Measurements from ENCODE around the gene VPS37B.
A peak's percentile ranks its signal among the peaks of the same experiment; 100 is the strongest.

VPS37B gene

DNA sequence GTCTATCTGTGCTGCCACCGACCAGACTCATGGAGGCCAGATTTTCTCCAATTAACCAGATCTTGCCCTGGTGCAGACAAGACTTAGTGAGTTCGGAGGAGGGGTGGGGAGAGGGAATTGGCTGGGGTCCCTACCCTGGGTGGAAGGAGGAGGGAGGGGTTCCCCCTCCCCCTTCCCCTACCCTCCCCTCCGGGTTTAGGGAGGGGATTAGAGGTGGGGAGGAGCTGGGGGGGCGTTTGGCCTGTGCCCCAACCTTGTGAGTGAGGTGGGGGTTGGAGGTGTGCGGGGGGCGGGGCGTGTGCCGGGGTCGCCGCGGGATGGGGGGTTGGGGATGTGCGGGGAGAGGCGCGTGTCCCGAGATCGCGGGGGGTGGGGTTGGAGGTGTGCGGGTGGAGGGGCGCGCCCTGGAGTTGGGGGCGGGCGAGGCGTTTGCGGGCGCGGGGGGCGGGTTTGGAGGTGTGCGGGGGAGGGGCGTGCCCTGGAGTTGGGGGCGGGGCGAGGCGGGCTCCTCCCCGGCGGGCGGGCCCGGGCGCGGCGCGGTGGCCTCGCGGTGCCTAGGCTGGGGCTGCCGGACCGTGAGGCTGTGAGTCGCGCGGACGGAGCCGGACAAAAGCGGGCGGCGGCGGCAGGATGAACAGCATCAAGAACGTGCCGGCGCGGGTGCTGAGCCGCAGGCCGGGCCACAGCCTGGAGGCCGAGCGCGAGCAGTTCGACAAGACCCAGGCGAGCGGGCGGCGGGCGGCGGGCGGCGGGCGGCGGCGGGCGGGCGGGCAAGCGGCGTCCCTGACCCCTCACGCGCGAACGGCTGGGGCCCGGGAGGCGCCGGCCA lies 60.8 kb downstream of the VPS37B start, which contains the start of gene HIP1R (continued):
- TF ChIP-seq, protein P1, sequence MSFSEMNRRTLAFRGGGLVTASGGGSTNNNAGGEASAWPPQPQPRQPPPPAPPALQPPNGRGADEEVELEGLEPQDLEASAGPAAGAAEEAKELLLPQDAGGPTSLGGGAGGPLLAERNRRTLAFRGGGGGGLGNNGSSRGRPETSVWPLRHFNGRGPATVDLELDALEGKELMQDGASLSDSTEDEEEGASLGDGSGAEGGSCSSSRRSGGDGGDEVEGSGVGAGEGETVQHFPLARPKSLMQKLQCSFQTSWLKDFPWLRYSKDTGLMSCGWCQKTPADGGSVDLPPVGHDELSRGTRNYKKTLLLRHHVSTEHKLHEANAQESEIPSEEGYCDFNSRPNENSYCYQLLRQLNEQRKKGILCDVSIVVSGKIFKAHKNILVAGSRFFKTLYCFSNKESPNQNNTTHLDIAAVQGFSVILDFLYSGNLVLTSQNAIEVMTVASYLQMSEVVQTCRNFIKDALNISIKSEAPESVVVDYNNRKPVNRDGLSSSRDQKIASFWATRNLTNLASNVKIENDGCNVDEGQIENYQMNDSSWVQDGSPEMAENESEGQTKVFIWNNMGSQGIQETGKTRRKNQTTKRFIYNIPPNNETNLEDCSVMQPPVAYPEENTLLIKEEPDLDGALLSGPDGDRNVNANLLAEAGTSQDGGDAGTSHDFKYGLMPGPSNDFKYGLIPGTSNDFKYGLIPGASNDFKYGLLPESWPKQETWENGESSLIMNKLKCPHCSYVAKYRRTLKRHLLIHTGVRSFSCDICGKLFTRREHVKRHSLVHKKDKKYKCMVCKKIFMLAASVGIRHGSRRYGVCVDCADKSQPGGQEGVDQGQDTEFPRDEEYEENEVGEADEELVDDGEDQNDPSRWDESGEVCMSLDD (tag by site-specific recombination; IDR thresholded peaks at IDR 0.05): peak; percentile 75
- TF ChIP-seq, protein P2, sequence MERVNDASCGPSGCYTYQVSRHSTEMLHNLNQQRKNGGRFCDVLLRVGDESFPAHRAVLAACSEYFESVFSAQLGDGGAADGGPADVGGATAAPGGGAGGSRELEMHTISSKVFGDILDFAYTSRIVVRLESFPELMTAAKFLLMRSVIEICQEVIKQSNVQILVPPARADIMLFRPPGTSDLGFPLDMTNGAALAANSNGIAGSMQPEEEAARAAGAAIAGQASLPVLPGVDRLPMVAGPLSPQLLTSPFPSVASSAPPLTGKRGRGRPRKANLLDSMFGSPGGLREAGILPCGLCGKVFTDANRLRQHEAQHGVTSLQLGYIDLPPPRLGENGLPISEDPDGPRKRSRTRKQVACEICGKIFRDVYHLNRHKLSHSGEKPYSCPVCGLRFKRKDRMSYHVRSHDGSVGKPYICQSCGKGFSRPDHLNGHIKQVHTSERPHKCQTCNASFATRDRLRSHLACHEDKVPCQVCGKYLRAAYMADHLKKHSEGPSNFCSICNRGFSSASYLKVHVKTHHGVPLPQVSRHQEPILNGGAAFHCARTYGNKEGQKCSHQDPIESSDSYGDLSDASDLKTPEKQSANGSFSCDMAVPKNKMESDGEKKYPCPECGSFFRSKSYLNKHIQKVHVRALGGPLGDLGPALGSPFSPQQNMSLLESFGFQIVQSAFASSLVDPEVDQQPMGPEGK (tag by site-specific recombination; IDR thresholded peaks at IDR 0.05): peak; percentile 80; the same call in 1 of the 2 replicates
- TF ChIP-seq KLF8 (tag by site-specific recombination; IDR thresholded peaks at IDR 0.05) (peak; percentile 21; the same call in 1 of the 2 replicates), SP2 (tag by site-specific recombination; IDR thresholded peaks at IDR 0.05) (peak; percentile 47), ZBTB17 (tag by site-specific recombination; IDR thresholded peaks at IDR 0.05) (0 out of 2 replicates have a peak, but pooled peaks have one; percentile 5)

DNA sequence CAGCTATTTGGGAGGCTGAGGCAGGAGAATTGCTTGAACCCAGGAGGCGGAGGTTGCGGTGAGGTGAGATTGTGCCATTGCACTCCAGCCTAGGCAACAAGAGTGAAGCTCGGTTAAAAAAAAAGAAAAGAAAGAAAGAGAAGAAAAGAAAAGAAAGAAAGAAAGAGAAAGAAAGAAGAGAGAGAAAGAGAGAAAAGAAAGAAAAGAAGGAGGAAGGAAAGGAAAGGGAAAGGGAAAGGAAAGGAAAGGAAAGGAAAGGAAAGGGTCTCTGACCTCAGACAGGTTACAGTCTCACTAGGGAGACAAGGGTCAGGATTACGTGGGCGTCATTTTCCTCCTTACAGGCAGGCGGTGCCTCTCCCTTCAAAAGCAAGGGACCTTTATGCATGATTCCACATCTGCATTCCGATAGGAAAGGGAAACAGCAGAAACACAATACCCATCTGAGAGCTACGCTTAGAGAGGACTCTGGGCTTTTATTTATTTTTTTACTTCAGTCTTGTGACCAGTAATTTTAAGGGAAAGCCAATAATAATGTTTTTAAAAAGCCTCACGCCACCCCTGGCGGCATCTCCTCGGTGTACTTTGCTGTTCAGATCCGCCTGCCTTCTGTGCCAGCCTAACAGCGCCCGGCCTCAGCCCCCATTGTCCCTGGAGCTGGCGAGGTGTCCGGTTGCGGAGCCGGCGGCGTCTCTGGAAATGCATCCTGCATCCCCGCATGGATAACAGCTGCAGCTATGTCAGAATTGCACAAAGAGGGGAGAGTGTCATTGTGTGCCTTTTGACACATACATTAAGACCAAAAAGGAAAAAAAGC lies 61.6 kb downstream of the VPS37B start:
- POLR2A ChIA-PET: interaction anchor here (0.6 to 1.2 kb wide), 4 partner anchors 8 to 365 kb away, joined by 3 to 5 read pairs (median 4); no protein-coding TSS in a partner anchor
- CTCF ChIA-PET: interaction anchor here (0.7 to 0.9 kb wide), 4 partner anchors 38 to 203 kb away, joined by 3 to 4 read pairs (median 3); no protein-coding TSS in a partner anchor
- no peak for TF ChIP-seq ZNF571 (tag by site-specific recombination; IDR thresholded peaks at IDR 0.05)
- peak; percentile 93 for TF ChIP-seq ZNF530 (tag by site-specific recombination; IDR thresholded peaks at IDR 0.05; ENCODE audit: low read depth)
- TF ChIP-seq, protein P3, sequence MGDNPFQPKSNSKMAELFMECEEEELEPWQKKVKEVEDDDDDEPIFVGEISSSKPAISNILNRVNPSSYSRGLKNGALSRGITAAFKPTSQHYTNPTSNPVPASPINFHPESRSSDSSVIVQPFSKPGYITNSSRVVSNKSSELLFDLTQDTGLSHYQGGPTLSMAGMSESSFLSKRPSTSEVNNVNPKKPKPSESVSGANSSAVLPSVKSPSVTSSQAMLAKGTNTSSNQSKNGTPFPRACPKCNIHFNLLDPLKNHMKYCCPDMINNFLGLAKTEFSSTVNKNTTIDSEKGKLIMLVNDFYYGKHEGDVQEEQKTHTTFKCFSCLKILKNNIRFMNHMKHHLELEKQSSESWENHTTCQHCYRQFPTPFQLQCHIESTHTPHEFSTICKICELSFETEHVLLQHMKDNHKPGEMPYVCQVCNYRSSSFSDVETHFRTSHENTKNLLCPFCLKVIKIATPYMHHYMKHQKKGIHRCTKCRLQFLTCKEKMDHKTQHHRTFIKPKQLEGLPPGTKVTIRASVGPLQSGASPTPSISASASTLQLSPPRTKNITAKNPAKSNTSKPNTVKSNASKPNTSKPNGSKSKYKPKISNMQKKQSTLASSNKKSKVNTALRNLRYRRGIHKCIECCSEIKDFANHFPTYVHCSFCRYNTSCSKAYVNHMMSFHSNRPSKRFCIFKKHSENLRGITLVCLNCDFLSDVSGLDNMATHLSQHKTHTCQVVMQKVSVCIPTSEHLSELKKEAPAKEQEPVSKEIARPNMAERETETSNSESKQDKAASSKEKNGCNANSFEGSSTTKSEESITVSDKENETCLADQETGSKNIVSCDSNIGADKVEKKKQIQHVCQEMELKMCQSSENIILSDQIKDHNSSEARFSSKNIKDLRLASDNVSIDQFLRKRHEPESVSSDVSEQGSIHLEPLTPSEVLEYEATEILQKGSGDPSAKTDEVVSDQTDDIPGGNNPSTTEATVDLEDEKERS (tag by site-specific recombination; IDR thresholded peaks at IDR 0.05): no peak
- TF ChIP-seq ZFP3 (tag by site-specific recombination; IDR thresholded peaks at IDR 0.05; ENCODE audit: low read depth): no peak
- TF ChIP-seq, protein P4, sequence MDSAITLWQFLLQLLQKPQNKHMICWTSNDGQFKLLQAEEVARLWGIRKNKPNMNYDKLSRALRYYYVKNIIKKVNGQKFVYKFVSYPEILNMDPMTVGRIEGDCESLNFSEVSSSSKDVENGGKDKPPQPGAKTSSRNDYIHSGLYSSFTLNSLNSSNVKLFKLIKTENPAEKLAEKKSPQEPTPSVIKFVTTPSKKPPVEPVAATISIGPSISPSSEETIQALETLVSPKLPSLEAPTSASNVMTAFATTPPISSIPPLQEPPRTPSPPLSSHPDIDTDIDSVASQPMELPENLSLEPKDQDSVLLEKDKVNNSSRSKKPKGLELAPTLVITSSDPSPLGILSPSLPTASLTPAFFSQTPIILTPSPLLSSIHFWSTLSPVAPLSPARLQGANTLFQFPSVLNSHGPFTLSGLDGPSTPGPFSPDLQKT (IDR thresholded peaks at IDR 0.05; ENCODE audit: borderline replicate concordance, low read depth, low read length): no peak
- TF ChIP-seq ZFP41 (tag by site-specific recombination; IDR thresholded peaks at IDR 0.05; ENCODE audit: borderline replicate concordance): no peak
- TF ChIP-seq ZNF174 (tag by site-specific recombination; IDR thresholded peaks at IDR 0.05): no peak
- TF ChIP-seq ZNF558 (tag by site-specific recombination; IDR thresholded peaks at IDR 0.05): no peak
- TF ChIP-seq, protein P5, sequence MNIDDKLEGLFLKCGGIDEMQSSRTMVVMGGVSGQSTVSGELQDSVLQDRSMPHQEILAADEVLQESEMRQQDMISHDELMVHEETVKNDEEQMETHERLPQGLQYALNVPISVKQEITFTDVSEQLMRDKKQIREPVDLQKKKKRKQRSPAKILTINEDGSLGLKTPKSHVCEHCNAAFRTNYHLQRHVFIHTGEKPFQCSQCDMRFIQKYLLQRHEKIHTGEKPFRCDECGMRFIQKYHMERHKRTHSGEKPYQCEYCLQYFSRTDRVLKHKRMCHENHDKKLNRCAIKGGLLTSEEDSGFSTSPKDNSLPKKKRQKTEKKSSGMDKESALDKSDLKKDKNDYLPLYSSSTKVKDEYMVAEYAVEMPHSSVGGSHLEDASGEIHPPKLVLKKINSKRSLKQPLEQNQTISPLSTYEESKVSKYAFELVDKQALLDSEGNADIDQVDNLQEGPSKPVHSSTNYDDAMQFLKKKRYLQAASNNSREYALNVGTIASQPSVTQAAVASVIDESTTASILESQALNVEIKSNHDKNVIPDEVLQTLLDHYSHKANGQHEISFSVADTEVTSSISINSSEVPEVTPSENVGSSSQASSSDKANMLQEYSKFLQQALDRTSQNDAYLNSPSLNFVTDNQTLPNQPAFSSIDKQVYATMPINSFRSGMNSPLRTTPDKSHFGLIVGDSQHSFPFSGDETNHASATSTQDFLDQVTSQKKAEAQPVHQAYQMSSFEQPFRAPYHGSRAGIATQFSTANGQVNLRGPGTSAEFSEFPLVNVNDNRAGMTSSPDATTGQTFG (tag by site-specific recombination; IDR thresholded peaks at IDR 0.05; ENCODE audit: borderline replicate concordance): no peak
- TF ChIP-seq ZNF600 (tag by site-specific recombination; IDR thresholded peaks at IDR 0.05): peak; percentile 99
- TF ChIP-seq KLF9 (tag by site-specific recombination; IDR thresholded peaks at IDR 0.05; ENCODE audit: low read depth): no peak; the same call in 1 of the 2 replicates
- TF ChIP-seq ZNF157 (tag by site-specific recombination; IDR thresholded peaks at IDR 0.05): no peak
- TF ChIP-seq ZNF626 (tag by site-specific recombination; IDR thresholded peaks at IDR 0.05): no peak
- TF ChIP-seq ZNF391 (tag by site-specific recombination; IDR thresholded peaks at IDR 0.05; ENCODE audit: borderline replicate concordance, low read depth): no peak
- TF ChIP-seq MYNN (tag by site-specific recombination; IDR thresholded peaks at IDR 0.05; ENCODE audit: borderline replicate concordance): peak; percentile 54; the same call in 1 of the 2 replicates
- peak; percentile 2 for TF ChIP-seq ZNF654 (tag by site-specific recombination; IDR thresholded peaks at IDR 0.05; ENCODE audit: low read depth)
- peak; percentile 87 for TF ChIP-seq ZBTB17 (tag by site-specific recombination; IDR thresholded peaks at IDR 0.05)

More for the DNA sequence above, 61.6 kb downstream of the VPS37B start:
- H3K4me1 ChIP-seq (ENCODE audit: control insufficient read depth, insufficient read depth, low read length): peaks cover 9% of the 10 kb centered on the region
- peaks cover 0 to 3% of the 10 kb centered on the region in 2 experiments; a peak in 1 of 3 replicates for H3K36me3 ChIP-seq (ENCODE audit: control insufficient read depth in 2 of 2, insufficient read depth in 1 of 2, low read length in 2 of 2)
- peak overlapping the region; percentile 69 for H3K4me3 ChIP-seq (ENCODE audit: low read depth, low read length)
- H3K9me3 ChIP-seq (ENCODE audit: control insufficient read depth, insufficient read depth, low read depth, low read length): no peaks in the 10 kb centered on the region
- peak overlapping the region; percentile 34; the same call in 1 of the 2 replicates for H3K27ac ChIP-seq (ENCODE audit: extremely low read depth, low read depth, low read length)

Measured in HEK293 (cell line).